Measurements from ENCODE around the gene C2. TPM values are rescaled to one million over a fixed set of nuclear protein-coding genes. Genes with fewer than 3 reads are reported as not detected.
"Not testable (repeated sequence)": the region's sequence is repeated elsewhere in the genome, so short reads cannot be mapped to it uniquely, and the experiment has no call there.

The C2 gene
- total and polyA plus RNA-seq, 4 donors, result 5.6 to 46.6 (median 18.7) TPM

GRCh38 chr6:31909298-31909697 lies 18.2 kb upstream of the C2 start:
- H3K27me3 ChIP-seq (ENCODE audit: control insufficient read depth in 1 of 2, insufficient read depth in 2 of 2, low read length in 1 of 2); H3K36me3 ChIP-seq (ENCODE audit: control insufficient read depth in 1 of 2, insufficient read depth in 2 of 2, low read length in 1 of 2); ATAC-seq (ENCODE audit: low FRiP score); H3K9me3 ChIP-seq (ENCODE audit: control insufficient read depth, low read length); H3K4me1 ChIP-seq (ENCODE audit: control insufficient read depth in 1 of 2, insufficient read depth in 2 of 2, low read length in 2 of 2); H3K27ac ChIP-seq (ENCODE audit: low read depth in 1 of 2, low read length in 2 of 2); H3K4me3 ChIP-seq (ENCODE audit: low read length in 2 of 2): not testable (repeated sequence)
- 77 to 80% methylated on average over 7 of the region's 7 CpGs for WGBS, 2 donors
- intact Hi-C loops (cut with DNase I), result loop anchor here in 1 of 2 donors (10.0 kb wide), 1 partner anchor 266 kb away; the partner anchor contains the start of genes AGPAT1 and RNF5
- peak in 1 of 2 donors; percentile 15 for DNase-seq

GRCh38 chr6:31911826-31912585 lies 15.5 kb upstream of the C2 start:
- Histone ChIP-seq H3K27me3 (ENCODE audit: control insufficient read depth in 1 of 2, insufficient read depth in 2 of 2, low read length in 1 of 2) (no peaks in the 10 kb centered on the region), H3K4me3 (ENCODE audit: low read length in 2 of 2) (no peak overlapping the region), H3K27ac (ENCODE audit: low read depth in 1 of 2, low read length in 2 of 2) (no peak overlapping the region), H3K36me3 (ENCODE audit: control insufficient read depth in 1 of 2, insufficient read depth in 2 of 2, low read length in 1 of 2) (no peaks in the 10 kb centered on the region), H3K9me3 (ENCODE audit: control insufficient read depth, low read length) (no peaks in the 10 kb centered on the region), H3K4me1 (ENCODE audit: control insufficient read depth in 1 of 2, insufficient read depth in 2 of 2, low read length in 2 of 2) (no peaks in the 10 kb centered on the region)
- 62 to 75% methylated on average over 11 of the region's 11 CpGs for WGBS, 2 donors
- intact Hi-C loops (cut with DNase I), result no loop called here
- no peak for ATAC-seq (ENCODE audit: low FRiP score)
- DNase-seq, result peak in 1 of 2 donors; percentile 60

- Histone ChIP-seq H3K4me1 (ENCODE audit: control insufficient read depth in 1 of 2, insufficient read depth in 2 of 2, low read length in 2 of 2) (no peaks in the 10 kb centered on the region), H3K36me3 (ENCODE audit: control insufficient read depth in 1 of 2, insufficient read depth in 2 of 2, low read length in 1 of 2) (no peaks in the 10 kb centered on the region), H3K27me3 (ENCODE audit: control insufficient read depth in 1 of 2, insufficient read depth in 2 of 2, low read length in 1 of 2) (no peaks in the 10 kb centered on the region), H3K4me3 (ENCODE audit: low read length in 2 of 2) (no peak overlapping the region), H3K9me3 (ENCODE audit: control insufficient read depth, low read length) (no peaks in the 10 kb centered on the region), H3K27ac (ENCODE audit: low read depth in 1 of 2, low read length in 2 of 2) (no peak overlapping the region)
- intact Hi-C loops (cut with DNase I), result no loop called here
- no peak for ATAC-seq (ENCODE audit: low FRiP score)
- no peak for DNase-seq
Measured at GRCh38 chr6:31915351-31915750, 12.2 kb upstream of the C2 start.

- Histone ChIP-seq H3K27ac (ENCODE audit: low read depth in 1 of 2, low read length in 2 of 2) (no peak overlapping the region), H3K4me1 (ENCODE audit: control insufficient read depth in 1 of 2, insufficient read depth in 2 of 2, low read length in 2 of 2) (no peaks in the 10 kb centered on the region), H3K4me3 (ENCODE audit: low read length in 2 of 2) (no peak overlapping the region), H3K9me3 (ENCODE audit: control insufficient read depth, low read length) (no peaks in the 10 kb centered on the region), H3K27me3 (ENCODE audit: control insufficient read depth in 1 of 2, insufficient read depth in 2 of 2, low read length in 1 of 2) (no peaks in the 10 kb centered on the region), H3K36me3 (ENCODE audit: control insufficient read depth in 1 of 2, insufficient read depth in 2 of 2, low read length in 1 of 2) (no peaks in the 10 kb centered on the region)
- WGBS, 2 donors, result 78 to 80% methylated on average over 6 of the region's 6 CpGs
- ATAC-seq (ENCODE audit: low FRiP score), result no peak
- intact Hi-C loops (cut with DNase I), result no loop called here
- DNase-seq, result peak in 1 of 2 donors; percentile 1
Measured at GRCh38 chr6:31915756-31916155, 11.8 kb upstream of the C2 start.

- ATAC-seq (ENCODE audit: low FRiP score) (no peak), DNase-seq (peak in 1 of 2 donors; percentile 11)
- intact Hi-C loops (cut with DNase I), result no loop called here
- Histone ChIP-seq H3K4me3 (ENCODE audit: low read length in 2 of 2) (no peak overlapping the region), H3K9me3 (ENCODE audit: control insufficient read depth, low read length) (no peaks in the 10 kb centered on the region), H3K4me1 (ENCODE audit: control insufficient read depth in 1 of 2, insufficient read depth in 2 of 2, low read length in 2 of 2) (no peaks in the 10 kb centered on the region), H3K27ac (ENCODE audit: low read depth in 1 of 2, low read length in 2 of 2) (no peak overlapping the region), H3K36me3 (ENCODE audit: control insufficient read depth in 1 of 2, insufficient read depth in 2 of 2, low read length in 1 of 2) (no peaks in the 10 kb centered on the region), H3K27me3 (ENCODE audit: control insufficient read depth in 1 of 2, insufficient read depth in 2 of 2, low read length in 1 of 2) (no peaks in the 10 kb centered on the region)
- 75 to 82% methylated on average over 7 to 8 of the region's 8 CpGs for WGBS, 2 donors
Measured at GRCh38 chr6:31918069-31918720, 9.3 kb upstream of the C2 start.

- Histone ChIP-seq H3K36me3 (ENCODE audit: control insufficient read depth in 1 of 2, insufficient read depth in 2 of 2, low read length in 1 of 2) (no peaks in the 10 kb centered on the region), H3K9me3 (ENCODE audit: control insufficient read depth, low read length) (no peaks in the 10 kb centered on the region), H3K4me1 (ENCODE audit: control insufficient read depth in 1 of 2, insufficient read depth in 2 of 2, low read length in 2 of 2) (no peaks in the 10 kb centered on the region), H3K4me3 (ENCODE audit: low read length in 2 of 2) (no peak overlapping the region), H3K27me3 (ENCODE audit: control insufficient read depth in 1 of 2, insufficient read depth in 2 of 2, low read length in 1 of 2) (no peaks in the 10 kb centered on the region), H3K27ac (ENCODE audit: low read depth in 1 of 2, low read length in 2 of 2) (no peak overlapping the region)
- WGBS, 2 donors, result 81% methylated on average over 6 of the region's 6 CpGs
- ATAC-seq (ENCODE audit: low FRiP score), result no peak
- peak in 1 of 2 donors; percentile 9 for DNase-seq
- intact Hi-C loops (cut with DNase I), result no loop called here
Measured at GRCh38 chr6:31919624-31920303, 7.8 kb upstream of the C2 start.

GRCh38 chr6:31920811-31921210 lies 6.7 kb upstream of the C2 start:
- Histone ChIP-seq H3K27ac (ENCODE audit: low read depth in 1 of 2, low read length in 2 of 2) (no peak overlapping the region), H3K4me3 (ENCODE audit: low read length in 2 of 2) (no peak overlapping the region), H3K9me3 (ENCODE audit: control insufficient read depth, low read length) (no peaks in the 10 kb centered on the region), H3K27me3 (ENCODE audit: control insufficient read depth in 1 of 2, insufficient read depth in 2 of 2, low read length in 1 of 2) (no peaks in the 10 kb centered on the region), H3K36me3 (ENCODE audit: control insufficient read depth in 1 of 2, insufficient read depth in 2 of 2, low read length in 1 of 2) (no peaks in the 10 kb centered on the region), H3K4me1 (ENCODE audit: control insufficient read depth in 1 of 2, insufficient read depth in 2 of 2, low read length in 2 of 2) (no peaks in the 10 kb centered on the region)
- ATAC-seq (ENCODE audit: low FRiP score) (peak; percentile 7), DNase-seq (peak in 1 of 2 donors; percentile 6)
- intact Hi-C loops (cut with DNase I), result no loop called here
- 70 to 73% methylated on average over 2 of the region's 2 CpGs for WGBS, 2 donors

GRCh38 chr6:31922942-31923341 lies 4.6 kb upstream of the C2 start:
- DNase-seq (peak in 1 of 2 donors; percentile 30), ATAC-seq (ENCODE audit: low FRiP score) (no peak)
- Histone ChIP-seq H3K4me1 (ENCODE audit: control insufficient read depth in 1 of 2, insufficient read depth in 2 of 2, low read length in 2 of 2) (no peaks in the 10 kb centered on the region), H3K4me3 (ENCODE audit: low read length in 2 of 2) (no peak overlapping the region), H3K36me3 (ENCODE audit: control insufficient read depth in 1 of 2, insufficient read depth in 2 of 2, low read length in 1 of 2) (no peaks in the 10 kb centered on the region), H3K9me3 (ENCODE audit: control insufficient read depth, low read length) (no peaks in the 10 kb centered on the region), H3K27me3 (ENCODE audit: control insufficient read depth in 1 of 2, insufficient read depth in 2 of 2, low read length in 1 of 2) (no peaks in the 10 kb centered on the region), H3K27ac (ENCODE audit: low read depth in 1 of 2, low read length in 2 of 2) (no peak overlapping the region)
- 17 to 18% methylated on average over 5 of the region's 5 CpGs for WGBS, 2 donors
- intact Hi-C loops (cut with DNase I), result no loop called here
